ENCODE data around the gene TRAPPC6A. TPM values are rescaled to one million over a fixed set of nuclear protein-coding genes. Genes with fewer than 3 reads are reported as not detected.

Gene TRAPPC6A
- total RNA-seq, 1 donor from 2014 or later: 29.4 TPM

GRCh38 chr19:45139286-45140143, 38.5 kb downstream of the TRAPPC6A start:
- no peak overlapping the region for H3K27ac Mint-ChIP-seq (ENCODE audit: unreplicated experiment)
- peaks cover 14% of the 10 kb centered on the region for H3K36me3 Mint-ChIP-seq (ENCODE audit: unreplicated experiment)
- no peaks in the 10 kb centered on the region for H3K27me3 Mint-ChIP-seq (ENCODE audit: unreplicated experiment)
- DNase-seq (ENCODE audit: extremely low spot score, unreplicated experiment): no peak
- TF ChIP-seq CTCF (IDR thresholded peaks at IDR 0.05): no peak
- H3K4me1 Mint-ChIP-seq (ENCODE audit: unreplicated experiment): peaks cover 3% of the 10 kb centered on the region
- H3K9me3 Mint-ChIP-seq (ENCODE audit: unreplicated experiment): no peaks in the 10 kb centered on the region
- no peak overlapping the region for H3K4me3 Mint-ChIP-seq (ENCODE audit: unreplicated experiment)

DNA sequence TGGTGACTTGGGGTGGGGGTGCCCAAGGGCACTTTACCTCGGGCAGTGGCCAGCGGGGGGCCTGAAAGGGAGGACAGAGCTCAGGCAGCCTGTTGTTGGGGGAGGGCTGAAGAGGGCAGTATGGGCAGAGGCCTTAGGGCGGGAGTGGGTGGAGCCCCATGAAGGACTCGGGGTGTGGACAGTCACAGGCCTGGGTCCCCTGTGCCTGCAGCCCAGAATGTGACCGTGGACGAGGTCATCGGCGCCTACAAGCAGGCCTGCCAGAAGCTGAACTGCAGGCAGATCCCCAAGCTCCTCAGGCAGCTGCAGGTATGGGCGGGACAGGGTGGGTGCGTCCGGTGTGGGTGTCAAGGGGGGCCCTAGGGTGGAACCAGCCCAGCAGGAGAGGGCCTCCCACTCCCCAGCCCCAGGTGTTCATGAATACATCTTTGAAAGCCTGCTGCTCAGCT, 39.7 kb downstream of the TRAPPC6A start:
- Mint-ChIP-seq H3K27me3 (ENCODE audit: unreplicated experiment) (no peaks in the 10 kb centered on the region), H3K36me3 (ENCODE audit: unreplicated experiment) (peaks cover 13% of the 10 kb centered on the region), H3K27ac (ENCODE audit: unreplicated experiment) (no peak overlapping the region), H3K4me1 (ENCODE audit: unreplicated experiment) (peaks cover 3% of the 10 kb centered on the region), H3K9me3 (ENCODE audit: unreplicated experiment) (no peaks in the 10 kb centered on the region), H3K4me3 (ENCODE audit: unreplicated experiment) (no peak overlapping the region)
- no peak for DNase-seq (ENCODE audit: extremely low spot score, unreplicated experiment)
- no peak for TF ChIP-seq CTCF (IDR thresholded peaks at IDR 0.05)

DNA sequence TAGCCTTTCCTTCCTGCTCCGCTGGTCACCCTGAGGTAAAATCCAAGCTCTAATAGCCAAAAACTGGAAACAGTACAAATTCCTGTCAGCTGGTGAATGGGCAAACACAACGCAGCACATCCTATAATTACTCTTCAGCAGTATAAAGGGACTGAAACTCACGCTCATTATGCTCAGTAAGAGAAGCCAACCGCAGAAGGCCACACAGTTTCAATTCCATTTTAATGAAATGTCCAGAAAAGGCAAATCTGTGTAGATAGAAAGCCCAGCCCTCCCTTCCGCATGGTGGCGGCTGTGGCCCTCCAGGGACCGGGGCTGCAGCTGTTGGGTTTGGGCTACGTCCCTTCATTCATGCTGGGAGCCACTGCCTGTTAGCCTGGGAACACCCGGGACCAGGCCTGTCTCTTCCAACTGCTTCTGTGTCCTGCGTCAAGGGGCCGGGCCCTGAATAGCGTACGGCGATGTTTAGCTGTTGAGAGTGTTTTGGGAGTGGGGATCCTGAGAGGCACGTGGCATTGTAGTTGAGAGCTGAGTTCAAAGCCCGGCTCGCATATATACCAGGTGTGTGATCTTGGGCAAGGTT, 40.8 kb downstream of the TRAPPC6A start:
- no peak overlapping the region for H3K27ac Mint-ChIP-seq (ENCODE audit: unreplicated experiment)
- DNase-seq (ENCODE audit: extremely low spot score, unreplicated experiment): no peak
- peaks cover 6% of the 10 kb centered on the region for H3K36me3 Mint-ChIP-seq (ENCODE audit: unreplicated experiment)
- no peak for TF ChIP-seq CTCF (IDR thresholded peaks at IDR 0.05)
- no peaks in the 10 kb centered on the region for H3K27me3 Mint-ChIP-seq (ENCODE audit: unreplicated experiment)
- no peaks in the 10 kb centered on the region for H3K9me3 Mint-ChIP-seq (ENCODE audit: unreplicated experiment)
- peaks cover 3% of the 10 kb centered on the region for H3K4me1 Mint-ChIP-seq (ENCODE audit: unreplicated experiment)
- H3K4me3 Mint-ChIP-seq (ENCODE audit: unreplicated experiment): no peak overlapping the region

GRCh38 chr19:45136507-45137178, 41.4 kb downstream of the TRAPPC6A start:
- no peak for DNase-seq (ENCODE audit: extremely low spot score, unreplicated experiment)
- Mint-ChIP-seq H3K4me3 (ENCODE audit: unreplicated experiment) (no peak overlapping the region), H3K4me1 (ENCODE audit: unreplicated experiment) (peaks cover 3% of the 10 kb centered on the region), H3K36me3 (ENCODE audit: unreplicated experiment) (peaks cover 6% of the 10 kb centered on the region), H3K27ac (ENCODE audit: unreplicated experiment) (no peak overlapping the region), H3K9me3 (ENCODE audit: unreplicated experiment) (no peaks in the 10 kb centered on the region), H3K27me3 (ENCODE audit: unreplicated experiment) (no peaks in the 10 kb centered on the region)
- TF ChIP-seq CTCF (IDR thresholded peaks at IDR 0.05): no peak
